ENCODE data around the gene EPB41L4B.
A peak's percentile ranks its signal among the peaks of the same experiment; 100 is the strongest.
"Not testable (repeated sequence)": the region's sequence is repeated elsewhere in the genome, so short reads cannot be mapped to it uniquely, and the experiment has no call there.

The EPB41L4B gene

DNA sequence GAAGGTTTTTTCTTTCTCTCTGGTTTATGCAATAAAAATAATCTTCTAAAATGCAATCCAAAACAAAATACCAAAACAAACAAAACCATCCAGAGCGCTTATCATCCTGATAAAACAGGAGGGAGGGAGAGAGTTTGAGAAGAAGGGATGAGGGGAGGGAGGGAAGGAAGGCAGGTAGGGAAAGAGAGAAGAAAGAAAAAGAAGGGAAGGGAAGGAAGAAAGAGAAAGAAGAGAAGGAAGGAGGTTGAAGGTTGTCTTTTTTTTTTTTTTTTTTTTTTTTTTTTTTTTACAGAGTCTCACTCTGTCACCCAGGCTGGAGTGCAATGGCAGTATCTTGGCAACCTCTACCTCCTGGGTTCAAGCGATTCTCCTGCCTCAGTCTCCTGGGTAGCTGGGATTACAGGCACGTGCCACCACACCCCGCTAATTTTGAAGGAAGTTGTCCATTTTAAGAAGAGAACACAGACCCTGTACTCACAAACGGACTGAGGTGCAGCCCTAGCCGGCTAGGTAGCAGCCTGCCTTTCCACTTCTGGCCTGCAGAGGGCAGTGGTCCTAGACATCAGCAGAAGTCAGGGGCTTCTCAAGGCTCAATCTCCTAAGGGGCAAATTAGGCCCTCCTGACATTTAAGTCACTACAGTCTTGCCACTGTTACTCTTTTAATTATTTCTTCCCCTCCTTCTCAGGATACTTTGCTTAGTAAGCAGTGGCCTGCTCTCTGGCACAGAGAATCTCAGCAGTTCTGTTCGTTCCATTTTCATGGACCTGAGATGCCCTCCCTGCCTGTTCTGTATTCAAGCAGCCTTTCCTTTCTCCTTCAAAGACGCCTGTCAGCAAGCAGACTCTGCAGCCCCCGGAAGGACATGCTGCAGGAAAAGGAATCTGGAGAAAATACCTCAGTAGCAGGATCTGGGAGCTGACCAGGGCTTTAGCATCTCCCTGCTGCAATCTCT is 76.4 kb downstream of the EPB41L4B start:
- peak; percentile 70 for DNase-seq (ENCODE audit: low spot score)

DNA sequence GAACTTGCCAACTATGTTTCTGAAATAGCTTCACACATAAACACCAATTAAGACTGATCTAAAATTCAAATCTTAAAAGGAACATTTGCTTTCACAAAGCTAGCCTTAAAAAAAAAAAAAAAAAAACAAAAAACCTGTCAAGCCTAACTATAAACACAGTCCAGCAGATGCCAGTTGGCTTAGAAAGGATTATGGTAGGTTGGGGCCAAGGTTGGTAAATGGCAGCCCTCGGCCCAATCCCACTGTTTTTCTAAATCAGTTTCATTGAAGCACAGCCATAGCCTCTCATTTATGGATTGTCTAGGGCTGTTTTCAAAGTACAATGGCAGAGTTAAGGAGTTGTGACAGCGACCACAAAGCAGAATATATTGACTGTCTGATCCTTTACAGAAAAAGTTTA is 78.1 kb downstream of the EPB41L4B start:
- DNase-seq (ENCODE audit: low spot score), result no peak

DNA sequence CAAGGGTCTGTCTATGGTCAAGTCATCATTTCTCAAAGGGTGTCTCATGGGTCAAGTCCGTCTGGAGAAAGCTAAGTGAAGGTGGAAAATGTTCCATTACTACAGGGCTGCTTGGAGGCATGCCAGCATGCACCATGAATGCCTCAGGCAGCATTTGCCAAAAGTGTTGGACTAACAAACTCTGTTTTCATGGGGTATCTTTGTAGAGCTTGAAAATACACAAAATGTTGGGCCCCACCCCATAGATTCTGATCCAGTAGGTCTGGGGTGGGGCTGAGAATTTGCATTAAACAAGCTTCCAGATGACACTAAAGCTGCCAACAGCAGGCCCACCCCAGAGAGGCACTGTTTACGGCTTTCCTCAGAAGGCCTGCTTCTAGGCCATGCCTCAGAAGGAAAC is 78.8 kb downstream of the EPB41L4B start:
- DNase-seq (ENCODE audit: low spot score), result no peak

DNA sequence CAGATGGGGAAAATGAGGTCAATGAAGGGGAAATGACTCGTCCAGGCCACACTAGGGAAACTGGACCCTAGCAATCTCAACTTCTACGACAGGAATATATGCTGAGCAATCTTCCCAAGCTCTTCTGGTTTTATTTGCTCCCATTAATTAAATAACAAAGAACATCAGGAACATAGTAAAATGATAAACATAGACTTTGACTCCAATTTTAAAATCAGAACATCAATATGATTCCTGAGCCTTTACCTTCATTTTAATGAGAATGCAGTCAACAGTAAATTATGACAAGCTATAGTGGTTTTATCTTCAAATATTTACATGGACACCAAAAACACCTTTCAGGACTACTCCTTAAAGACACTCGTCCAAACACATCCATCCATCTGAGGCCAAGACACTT is 79.7 kb downstream of the EPB41L4B start:
- DNase-seq (ENCODE audit: low spot score), result no peak

DNA sequence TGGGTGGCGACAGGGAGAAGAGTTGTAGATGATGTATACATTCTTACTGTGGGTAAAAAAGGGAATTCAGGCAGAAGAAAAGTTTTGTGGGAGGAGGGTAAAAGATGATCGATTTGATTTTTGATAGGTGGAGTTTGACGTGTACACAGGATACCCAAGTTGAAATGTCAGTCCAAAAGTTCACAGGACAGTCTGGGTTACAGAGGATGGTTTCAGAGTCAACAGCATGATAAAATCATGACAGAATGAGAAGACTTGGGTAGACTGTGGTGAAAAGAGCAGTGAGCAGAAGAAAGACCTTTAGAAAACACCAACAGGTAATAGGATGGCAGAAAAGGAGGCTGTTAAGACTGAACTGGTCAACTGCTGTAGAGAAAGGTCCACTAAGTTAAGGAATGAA is 81.6 kb downstream of the EPB41L4B start:
- DNase-seq (ENCODE audit: low spot score), result no peak

DNA sequence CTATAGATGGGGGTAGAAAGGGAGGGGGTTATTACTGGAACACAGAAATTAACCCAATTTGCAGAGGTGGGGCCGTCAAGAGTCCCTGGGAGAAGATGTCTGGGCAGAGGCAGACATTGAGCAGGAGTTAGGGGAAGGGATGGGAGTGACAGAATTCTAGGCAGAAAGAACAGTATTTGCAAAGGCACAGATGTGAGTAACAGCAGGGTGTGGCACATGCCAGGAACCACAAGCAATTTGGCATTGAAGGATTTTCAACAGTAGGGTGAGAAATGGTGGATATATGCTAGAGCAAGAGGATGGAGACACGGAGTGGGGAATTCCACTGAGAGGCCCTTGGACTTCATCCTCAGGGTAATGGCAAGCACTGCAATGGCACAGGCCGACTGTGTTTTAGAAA is 82.2 kb downstream of the EPB41L4B start:
- DNase-seq (ENCODE audit: low spot score), result no peak

DNA sequence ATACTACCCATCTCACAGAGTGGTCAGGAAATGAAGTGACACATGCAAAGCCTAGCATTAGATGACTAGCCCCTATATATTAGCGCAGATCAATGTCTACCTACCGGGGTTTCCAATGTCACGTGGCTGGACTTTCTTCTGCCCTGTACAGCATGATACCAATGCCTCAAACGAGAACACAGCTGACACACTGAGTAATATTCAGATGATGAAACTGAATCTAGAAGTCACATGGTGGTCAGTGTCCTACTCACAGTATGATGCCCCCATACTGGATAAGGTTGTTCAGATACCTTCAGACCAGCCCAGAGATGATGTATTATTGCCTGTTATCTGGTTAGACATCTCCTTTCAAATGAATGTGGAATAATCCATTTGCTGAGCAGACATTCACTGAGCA is 82.7 kb downstream of the EPB41L4B start:
- DNase-seq (ENCODE audit: low spot score), result no peak

DNA sequence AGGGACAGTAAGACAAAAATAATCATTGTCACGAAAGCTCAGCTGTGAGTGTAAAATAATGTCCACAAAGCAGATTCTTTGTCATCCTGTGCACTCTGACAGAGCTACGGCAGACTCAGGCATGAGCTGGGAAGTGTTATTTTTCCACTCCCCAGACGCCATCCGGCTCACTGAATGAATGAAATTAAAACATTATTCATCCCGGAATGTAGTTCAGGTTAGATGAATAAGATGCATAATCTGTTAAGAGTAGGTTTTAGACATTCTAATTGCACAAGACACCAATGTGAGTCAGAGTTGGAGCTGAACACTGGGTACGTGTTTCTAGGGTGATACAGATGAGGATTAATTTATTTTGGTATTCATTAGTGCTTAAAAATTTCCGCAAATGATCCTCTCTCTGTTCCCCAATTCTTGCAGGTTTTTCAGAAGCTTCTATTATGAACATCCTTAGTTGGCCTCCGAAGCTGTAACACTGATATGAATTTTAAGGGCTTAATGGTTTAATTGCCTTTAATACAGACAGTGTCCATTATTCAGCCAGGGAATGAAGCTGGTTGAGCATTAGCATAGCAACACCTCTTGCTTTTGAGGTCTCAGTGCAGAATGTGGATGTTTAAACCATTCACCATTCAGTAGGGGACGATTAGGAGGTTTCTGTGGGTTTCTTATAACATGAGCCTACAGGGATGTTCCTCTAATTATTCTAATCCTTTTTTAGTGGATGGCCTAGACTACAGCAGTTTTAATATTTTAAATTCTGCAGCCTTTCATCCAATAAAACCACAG is 88.2 kb downstream of the EPB41L4B start:
- DNase-seq (ENCODE audit: low spot score), result no peak

DNA sequence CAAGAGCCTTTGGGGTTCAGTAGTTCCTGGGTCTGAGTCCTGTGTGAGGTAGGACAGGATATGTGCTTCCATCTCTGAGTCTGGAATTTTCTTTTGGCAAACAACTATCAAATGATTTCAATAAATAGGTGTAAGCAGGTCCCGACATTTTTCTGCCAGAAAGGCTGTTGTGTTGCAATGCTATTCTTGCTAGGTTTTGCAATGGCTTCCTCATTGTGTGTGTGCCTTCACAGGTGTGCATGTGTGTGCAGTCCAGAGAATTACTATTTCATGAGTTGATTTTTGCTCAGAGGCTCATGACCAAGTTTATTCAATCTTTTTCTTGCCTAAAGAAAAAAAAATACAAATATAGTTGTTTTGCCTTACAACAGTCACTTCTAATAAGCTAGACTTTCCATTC is 89.3 kb downstream of the EPB41L4B start:
- DNase-seq (ENCODE audit: low spot score), result no peak

DNA sequence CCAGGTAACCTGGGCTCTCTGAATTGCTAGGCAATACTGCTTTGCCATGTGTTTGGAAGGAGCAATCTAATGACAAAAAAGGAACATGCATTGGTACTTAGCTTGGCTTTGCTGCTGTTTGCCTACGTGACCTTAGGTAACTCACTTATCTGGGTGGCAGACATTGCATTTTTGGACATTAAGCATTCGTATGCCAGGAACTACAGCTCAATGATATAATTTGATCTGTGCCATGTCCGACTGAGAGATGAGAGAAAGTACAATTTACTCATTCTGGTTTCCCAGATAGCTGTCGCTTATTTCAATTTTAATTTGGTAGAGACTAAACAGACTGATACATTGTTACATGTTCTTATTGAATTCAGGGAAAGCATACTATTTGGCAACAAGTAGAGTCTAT is 90.6 kb downstream of the EPB41L4B start:
- no peak for DNase-seq (ENCODE audit: low spot score)

DNA sequence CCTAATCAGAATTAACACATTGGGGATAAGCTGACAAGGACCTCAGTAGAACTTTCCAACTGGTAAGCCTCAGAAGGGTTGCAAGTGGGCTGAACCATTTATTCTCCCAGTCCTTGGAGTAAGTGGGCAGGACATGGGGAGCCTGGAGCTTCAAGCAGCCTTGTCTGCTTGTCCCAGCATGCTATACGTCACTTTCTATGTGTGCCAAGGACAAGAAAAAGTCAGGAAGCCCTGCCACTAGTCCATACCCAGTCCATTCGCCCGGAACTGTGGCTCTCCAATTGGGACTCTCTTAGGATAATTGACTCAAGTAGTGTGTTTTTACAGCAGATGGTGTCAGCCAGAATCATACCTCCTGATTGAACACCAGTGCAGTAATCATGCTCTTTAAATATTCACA is 91.2 kb downstream of the EPB41L4B start:
- DNase-seq (ENCODE audit: low spot score), result no peak

DNA sequence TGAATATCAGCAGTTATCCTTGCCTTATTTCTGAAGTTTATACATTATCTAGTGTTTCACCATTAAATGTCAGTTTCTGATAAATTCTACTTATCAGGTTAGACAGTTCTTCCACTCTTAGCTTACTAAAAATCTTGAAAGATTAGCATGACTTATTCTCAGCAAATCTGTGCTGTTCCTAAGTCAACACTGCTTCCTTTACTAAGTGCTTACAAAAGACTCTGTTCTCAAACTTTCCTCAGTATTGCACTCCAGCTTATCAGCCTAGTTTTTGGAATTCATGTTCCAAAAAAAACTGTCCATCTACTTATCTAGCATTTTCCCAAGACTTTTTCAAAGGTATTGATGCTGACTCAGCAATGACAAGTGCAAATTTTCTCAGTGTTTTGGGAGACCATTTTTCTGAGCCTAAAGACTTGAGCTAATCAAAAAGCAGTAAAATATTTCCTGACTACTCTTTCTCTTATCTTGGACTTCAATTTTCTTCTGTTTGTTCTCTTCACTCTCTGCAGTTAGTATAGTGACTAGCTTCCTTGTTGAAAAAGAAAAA is 92.7 kb downstream of the EPB41L4B start:
- DNase-seq (ENCODE audit: low spot score), result no peak

DNA sequence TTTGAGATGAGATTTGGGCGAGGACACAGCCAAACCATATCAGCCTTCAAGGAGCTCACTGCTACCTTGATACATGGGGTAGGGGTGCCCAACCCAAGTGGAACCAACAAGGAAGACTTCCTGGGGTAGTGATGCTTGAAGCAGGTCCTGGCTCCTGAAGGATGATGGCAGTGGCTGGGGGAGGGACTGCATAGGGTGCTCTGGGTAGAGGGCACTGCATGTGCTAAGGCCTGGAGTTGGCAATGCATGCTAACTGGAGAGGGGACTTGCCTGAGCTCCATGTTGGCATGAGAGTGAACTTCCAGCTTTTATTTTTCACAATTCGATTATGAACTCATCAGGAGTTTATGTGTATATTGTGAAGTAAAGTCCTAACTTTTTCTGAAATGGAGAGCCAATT is 95.2 kb downstream of the EPB41L4B start:
- DNase-seq (ENCODE audit: low spot score), result no peak

DNA sequence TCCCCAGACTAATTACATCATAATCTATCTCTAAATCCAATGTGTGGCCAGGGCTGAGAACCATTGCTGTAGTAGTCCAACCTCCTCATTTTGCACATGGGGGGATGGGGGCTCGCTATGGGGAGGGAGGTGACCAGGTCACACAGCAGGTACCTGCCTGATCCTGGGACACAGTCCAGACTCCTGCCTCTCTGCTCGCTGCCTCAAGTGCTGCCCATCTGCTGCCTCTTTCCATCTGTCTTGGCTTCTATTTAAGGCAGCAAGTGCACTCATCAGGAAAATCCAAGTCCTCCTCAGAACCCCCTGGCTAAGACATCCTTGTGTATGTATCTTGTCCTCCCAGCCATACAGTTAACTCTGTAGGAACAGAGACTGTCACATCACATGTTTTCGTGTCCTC is 96.1 kb downstream of the EPB41L4B start:
- no peak for DNase-seq (ENCODE audit: low spot score)

DNA sequence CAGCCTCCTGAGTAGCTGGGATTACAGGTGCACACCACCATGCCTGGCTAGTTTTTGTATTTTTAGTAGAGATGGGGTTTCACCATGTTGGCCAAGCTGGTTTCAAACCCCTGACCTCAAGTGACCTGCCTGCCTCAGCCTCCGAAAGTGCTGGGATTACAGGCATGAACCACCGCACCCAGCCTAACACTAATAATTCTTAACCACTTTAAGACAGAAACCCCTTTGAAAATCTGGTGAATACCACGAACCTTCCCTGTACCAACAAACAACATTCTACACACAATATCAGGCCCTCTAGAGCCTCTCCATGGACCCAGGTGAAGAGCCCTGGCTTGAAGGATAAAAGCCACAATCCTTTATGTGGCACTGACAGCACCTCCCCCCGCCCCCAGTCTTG is 102.6 kb downstream of the EPB41L4B start:
- DNase-seq (ENCODE audit: low spot score), result not testable (repeated sequence)

DNA sequence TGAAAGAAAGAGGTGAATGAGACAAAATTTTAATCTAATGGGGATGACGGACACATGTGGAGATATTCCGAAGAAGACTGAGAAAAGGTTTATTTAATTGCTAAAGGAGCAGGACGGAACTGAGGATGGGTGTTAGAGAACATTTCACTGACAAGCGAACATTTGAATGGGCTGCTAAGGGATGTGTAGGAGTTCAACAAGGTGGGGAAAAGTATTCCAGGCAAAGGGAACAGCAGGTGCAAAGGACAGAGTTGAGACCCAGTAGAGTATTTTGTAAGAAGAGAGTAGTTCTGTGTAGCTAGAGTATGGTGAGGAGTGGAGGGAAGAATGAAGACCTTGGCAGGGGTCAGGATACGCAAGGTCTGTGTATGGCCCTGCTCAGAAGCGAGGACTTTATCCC is 106.4 kb downstream of the EPB41L4B start:
- DNase-seq (ENCODE audit: low spot score), result no peak

DNA sequence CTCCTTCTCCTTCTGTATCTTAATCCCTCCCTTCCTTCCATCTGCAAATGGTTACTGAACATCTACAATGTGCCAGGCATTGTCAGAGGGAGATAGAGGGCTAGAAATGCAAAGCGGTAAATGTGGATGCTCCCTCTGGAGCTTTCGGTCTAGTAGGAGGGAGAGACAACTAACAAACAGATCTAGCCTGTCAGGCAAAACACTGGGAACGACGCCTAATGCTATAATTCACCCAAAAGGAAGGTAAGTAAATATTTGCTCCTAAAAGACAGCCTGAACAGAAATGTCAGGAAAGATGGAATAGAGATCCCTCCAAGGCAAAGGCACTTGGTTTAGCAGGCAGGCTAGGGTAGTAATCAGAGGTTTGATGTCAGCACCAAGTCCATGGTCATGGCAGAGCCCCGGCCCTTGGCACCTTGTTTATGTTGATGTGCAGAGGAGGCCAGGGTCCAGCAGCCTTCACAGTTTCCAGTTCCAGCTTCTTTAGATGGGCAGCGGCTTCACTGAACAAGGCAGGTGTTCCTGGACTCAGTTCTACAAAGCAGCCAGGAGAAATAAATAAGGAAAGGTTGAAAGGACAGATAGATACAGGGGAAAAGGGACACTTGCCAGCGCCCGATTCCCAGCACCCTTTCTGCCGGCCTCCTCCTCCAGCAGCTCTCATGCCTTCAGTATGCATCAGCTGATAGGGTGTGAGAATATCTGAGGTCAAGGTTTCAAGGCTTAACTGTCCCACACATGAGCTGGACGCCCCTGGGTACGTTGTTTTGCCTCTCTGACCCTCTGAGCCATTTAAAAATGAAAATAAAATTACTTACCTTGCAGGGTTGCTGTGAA is 107.4 kb downstream of the EPB41L4B start:
- no peak for DNase-seq (ENCODE audit: low spot score)

DNA sequence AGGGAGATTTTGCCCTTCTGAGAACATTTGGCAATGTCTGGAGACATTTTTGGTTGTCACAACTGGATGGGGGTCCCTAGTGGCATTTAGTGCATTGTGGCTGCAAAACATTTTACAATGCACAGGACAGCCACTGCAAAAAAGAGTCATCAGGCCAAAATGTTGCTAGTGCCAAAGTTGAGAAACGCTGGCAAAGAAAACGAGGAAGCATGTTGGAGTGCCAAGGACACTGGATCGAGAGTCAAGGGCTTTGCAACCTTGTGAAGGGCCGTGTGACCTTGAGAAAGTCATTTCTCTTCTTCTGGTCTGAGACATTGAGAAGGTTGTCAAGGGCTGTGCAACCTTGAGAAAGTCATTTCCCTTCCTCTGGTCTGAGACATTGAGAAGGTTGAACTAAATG is 108.1 kb downstream of the EPB41L4B start:
- DNase-seq (ENCODE audit: low spot score), result no peak

DNA sequence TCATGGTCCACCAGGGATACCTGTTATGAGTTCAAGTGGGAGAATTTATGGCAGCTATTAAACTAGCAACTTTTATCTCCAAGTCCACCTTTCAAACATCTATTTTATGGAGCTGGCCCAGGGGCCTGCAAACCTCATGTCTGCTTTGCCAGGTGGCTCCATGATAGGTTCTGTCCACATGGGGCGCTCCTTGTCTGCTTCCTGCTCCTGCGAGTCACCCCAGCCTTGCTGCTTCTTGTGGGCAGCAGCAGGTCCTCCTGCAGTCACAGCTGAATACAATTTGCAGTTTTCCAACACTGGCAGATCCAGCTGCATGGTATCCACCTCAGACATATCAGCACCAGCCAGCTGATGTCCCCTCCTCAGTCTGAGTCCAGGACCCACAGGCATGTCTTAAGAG is 114.2 kb downstream of the EPB41L4B start:
- no peak for DNase-seq (ENCODE audit: low spot score)

DNA sequence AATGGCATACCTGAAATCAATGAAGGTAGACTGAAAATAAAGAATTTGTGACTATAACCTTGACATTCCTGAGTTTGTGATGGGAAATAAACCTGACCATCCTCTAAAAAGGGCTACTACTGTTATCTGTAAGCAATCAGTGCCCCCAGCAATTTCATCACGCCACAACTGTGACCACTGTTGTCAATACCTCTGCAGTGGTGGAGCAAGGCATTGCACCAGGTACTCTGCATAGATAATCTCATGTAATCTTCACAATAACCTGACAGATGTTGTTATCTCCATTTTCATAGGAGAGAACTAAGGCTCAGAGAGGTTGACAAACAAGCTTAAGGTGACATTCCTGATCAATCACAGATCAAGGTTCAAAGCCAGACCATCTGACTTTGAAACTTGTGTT is 115.3 kb downstream of the EPB41L4B start:
- no peak for DNase-seq (ENCODE audit: low spot score)

DNA sequence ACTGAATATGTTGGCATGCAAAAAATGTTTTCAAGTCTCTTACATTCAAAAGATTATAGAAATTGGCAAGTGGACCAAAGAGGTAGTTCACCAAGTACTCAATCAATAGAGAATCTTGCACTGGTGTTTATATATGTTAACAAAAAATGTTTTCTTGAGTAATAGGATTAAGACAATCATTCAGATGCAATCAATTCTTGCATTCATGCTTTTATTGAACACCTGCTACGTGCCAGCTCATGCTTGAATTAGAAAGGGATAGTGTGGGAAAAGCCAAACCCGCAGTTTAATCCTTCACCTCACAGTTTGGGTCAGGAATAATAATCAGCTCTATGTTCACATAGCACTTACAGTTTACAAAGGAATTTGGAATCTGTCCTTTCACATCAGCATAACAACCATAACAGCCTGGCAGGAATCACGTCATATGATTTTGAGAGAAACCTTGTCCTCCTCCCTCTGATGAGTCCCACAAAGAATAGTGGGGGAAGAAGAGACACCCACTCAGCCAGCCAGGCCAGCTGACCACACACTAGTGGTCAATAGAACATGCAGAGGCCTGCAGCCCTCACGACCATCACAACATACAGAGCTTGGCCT is 117.0 kb downstream of the EPB41L4B start:
- no peak for DNase-seq (ENCODE audit: low spot score)

DNA sequence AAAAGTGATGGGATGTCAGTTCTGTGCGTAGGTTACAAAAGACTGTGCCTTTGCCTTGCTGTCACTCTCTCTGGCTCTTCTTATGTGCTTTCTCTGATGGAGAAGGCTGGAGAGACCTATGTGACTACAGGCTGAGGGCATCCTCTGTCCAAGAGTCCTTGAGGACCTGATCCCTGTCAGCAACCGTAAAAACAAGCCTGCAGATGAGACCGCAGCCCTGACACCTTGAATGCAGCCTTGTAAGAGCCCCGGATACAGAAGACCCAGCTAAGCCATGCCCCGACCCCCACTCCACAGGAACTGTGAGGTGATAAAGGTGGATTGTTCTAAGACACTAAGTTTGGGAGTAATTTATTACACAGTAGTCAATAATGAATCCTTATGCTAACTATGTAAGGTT is 121.2 kb downstream of the EPB41L4B start:
- DNase-seq (ENCODE audit: low spot score), result no peak
